Neural crest cell (in vitro differentiated cells): Measurements from ENCODE around the gene ABI1. TPM values are rescaled to one million over a fixed set of nuclear protein-coding genes. Genes with fewer than 3 reads are reported as not detected.
A peak's percentile ranks its signal among the peaks of the same experiment; 100 is the strongest.

Experiments used
- DNase-seq: peaks from one replicate; pipeline ENCODE4 v3.0.0; 2021; ENCODE audit warnings: low read depth, mixed read lengths, low spot score
- H3K27ac Mint-ChIP-seq: one replicate; pipeline ENCODE4 v1.8.0; 2021; ENCODE audit warnings: mild to moderate bottlenecking, mixed read lengths; ENCODE audit not compliant: unreplicated experiment
- H3K27me3 Mint-ChIP-seq: 2 replicates; pipeline ENCODE4 v1.8.0; 2021; ENCODE audit warnings: low read depth, mild to moderate bottlenecking, mixed read lengths
- H3K36me3 Mint-ChIP-seq: 2 replicates; pipeline ENCODE4 v1.8.0; 2021; ENCODE audit warnings: low read depth, mild to moderate bottlenecking, mixed read lengths
- H3K4me1 Mint-ChIP-seq: 2 replicates; pipeline ENCODE4 v1.8.0; 2021; ENCODE audit warnings: mixed read lengths
- H3K4me3 Mint-ChIP-seq: one replicate; pipeline ENCODE4 v1.8.0; 2021; ENCODE audit warnings: mild to moderate bottlenecking, mixed read lengths
- H3K9me3 Mint-ChIP-seq: 2 replicates; pipeline ENCODE4 v1.8.0; 2021; ENCODE audit warnings: mixed read lengths
- total RNA-seq: library from RNA; stranded (reverse); gene quantifications from 2 replicates; pipeline ENCODE4 v1.2.1, GENCODE V29; 2021
- TF ChIP-seq, protein P1 (sequence below): fragments of 200-600 bp; sonication (generic); conservative IDR thresholded peaks from 2 replicates; pipeline ENCODE4 v1.5.0; 2021; ENCODE audit warnings: antibody characterized with exemption, mild to moderate bottlenecking

Gene ABI1
- total RNA-seq, 1 donor from 2014 or later, result 27.6 TPM

DNA sequence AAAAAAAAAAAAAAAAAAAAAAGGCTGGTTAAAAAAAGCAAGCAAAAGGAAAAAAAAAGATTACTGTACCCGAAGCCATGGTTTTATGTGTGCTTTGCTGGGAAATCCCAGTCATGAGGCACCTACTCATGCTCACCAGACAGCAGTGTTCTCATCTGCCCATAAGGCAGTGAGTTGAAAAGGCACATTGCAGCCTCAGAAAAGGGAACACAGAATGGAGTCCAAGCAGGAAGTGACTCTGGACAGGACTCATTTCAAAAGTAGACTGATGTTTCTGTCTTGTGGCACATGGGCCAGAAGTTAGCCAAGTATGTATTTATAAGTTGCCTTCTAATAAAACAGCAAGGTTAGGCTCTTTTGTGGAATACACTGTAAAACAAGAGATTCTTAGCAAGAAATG, 123.0 kb downstream of the ABI1 start:
- Mint-ChIP-seq H3K27ac (no peak overlapping the region), H3K27me3 (no peaks in the 10 kb centered on the region), H3K36me3 (peaks cover 18% of the 10 kb centered on the region), H3K4me1 (peaks cover 17% of the 10 kb centered on the region), H3K9me3 (no peaks in the 10 kb centered on the region), H3K4me3 (no peak overlapping the region)
- TF ChIP-seq, protein P1, sequence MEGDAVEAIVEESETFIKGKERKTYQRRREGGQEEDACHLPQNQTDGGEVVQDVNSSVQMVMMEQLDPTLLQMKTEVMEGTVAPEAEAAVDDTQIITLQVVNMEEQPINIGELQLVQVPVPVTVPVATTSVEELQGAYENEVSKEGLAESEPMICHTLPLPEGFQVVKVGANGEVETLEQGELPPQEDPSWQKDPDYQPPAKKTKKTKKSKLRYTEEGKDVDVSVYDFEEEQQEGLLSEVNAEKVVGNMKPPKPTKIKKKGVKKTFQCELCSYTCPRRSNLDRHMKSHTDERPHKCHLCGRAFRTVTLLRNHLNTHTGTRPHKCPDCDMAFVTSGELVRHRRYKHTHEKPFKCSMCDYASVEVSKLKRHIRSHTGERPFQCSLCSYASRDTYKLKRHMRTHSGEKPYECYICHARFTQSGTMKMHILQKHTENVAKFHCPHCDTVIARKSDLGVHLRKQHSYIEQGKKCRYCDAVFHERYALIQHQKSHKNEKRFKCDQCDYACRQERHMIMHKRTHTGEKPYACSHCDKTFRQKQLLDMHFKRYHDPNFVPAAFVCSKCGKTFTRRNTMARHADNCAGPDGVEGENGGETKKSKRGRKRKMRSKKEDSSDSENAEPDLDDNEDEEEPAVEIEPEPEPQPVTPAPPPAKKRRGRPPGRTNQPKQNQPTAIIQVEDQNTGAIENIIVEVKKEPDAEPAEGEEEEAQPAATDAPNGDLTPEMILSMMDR, result no peak
- DNase-seq, result no peak

DNA sequence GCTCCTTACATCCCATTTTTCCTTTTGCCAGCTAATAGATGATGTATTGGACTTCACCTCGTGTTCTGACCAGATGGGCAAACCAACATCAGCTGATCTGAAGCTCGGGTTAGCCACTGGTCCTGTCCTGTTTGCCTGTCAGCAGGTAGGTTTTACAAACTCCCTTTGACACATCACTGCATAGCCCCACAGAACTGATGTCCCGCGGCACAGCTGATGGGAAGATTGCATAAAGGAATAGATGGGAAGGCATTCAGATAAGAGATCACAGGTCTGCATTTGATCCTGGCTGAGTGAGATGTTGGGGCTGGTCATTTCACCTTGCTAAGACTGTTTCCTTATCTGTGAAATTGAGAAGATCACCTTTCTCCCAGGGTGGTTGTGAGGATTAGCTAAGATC, 125.3 kb downstream of the ABI1 start:
- H3K36me3 Mint-ChIP-seq, result peaks cover 9% of the 10 kb centered on the region
- H3K27ac Mint-ChIP-seq, result no peak overlapping the region
- H3K27me3 Mint-ChIP-seq, result no peaks in the 10 kb centered on the region
- no peak overlapping the region for H3K4me3 Mint-ChIP-seq
- DNase-seq, result no peak
- TF ChIP-seq, protein P1, result no peak
- H3K9me3 Mint-ChIP-seq, result no peaks in the 10 kb centered on the region
- peaks cover 17% of the 10 kb centered on the region for H3K4me1 Mint-ChIP-seq

DNA sequence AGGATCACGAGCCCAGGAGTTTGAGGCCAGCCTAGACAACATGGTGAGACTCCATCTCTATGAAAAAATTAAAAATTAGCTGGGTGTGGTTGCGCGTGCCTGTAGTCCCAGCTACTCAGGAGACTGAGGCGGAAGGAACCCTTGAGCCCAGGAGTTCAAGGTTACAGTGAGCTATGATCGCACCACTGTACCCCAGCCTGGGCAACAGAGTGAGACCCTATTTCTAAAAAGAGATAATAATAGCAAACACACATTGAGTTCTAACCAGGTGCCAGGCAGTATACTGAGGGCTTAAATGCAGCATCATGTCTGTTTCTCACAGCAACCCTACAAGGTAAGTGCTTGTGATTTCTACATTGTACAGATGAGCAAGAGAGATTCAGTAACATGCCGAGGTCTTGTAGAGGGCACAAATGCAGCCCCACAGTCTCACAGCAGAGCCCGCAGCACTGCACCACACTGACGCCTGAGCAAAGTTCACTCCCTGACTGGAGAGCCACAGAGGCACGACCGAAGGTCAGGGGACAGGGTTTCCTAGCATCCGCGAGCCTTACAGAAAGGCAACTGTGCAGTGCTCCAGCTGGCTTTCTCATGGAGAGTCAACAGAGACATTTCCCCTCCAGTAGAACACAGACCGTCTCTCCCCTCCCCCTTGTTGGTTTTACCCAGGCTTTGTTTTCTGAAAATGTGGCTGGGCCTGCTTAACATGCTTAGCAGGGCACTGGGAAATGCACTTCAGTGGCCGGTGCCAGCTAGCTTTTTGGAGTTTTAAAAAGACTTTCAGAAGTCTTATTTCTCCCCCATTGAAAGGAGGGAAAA, 126.8 kb downstream of the ABI1 start:
- peaks cover 17% of the 10 kb centered on the region for H3K4me1 Mint-ChIP-seq
- peak overlapping the region; percentile 96 for H3K27ac Mint-ChIP-seq
- TF ChIP-seq, protein P1, result no peak
- no peak overlapping the region for H3K4me3 Mint-ChIP-seq
- DNase-seq, result peak; percentile 14
- H3K36me3 Mint-ChIP-seq, result peaks cover 6% of the 10 kb centered on the region
- H3K9me3 Mint-ChIP-seq, result no peaks in the 10 kb centered on the region
- no peaks in the 10 kb centered on the region for H3K27me3 Mint-ChIP-seq

DNA sequence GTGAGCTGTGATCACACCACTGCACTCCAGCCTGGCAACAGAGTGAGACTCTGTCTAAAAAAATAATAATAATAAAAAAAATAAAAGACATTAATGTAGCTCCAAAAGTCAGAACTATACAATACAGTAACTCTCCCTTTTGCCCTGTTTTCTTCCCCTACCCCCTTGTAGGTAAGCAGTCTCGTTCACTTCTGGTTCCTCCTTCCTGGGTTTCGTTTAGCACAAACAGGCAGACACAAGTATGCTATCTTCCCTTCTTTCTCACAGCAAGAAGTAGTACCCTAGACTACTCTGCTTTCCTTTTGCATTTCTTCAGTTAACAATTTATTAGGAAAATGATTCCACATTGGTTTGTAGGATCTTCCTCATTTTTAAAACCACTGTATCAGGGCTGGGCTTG, 130.2 kb downstream of the ABI1 start:
- no peaks in the 10 kb centered on the region for H3K9me3 Mint-ChIP-seq
- peaks cover 17% of the 10 kb centered on the region for H3K4me1 Mint-ChIP-seq
- H3K27ac Mint-ChIP-seq, result no peak overlapping the region
- no peak for DNase-seq
- no peaks in the 10 kb centered on the region for H3K27me3 Mint-ChIP-seq
- TF ChIP-seq, protein P1, result no peak
- no peak overlapping the region for H3K4me3 Mint-ChIP-seq
- H3K36me3 Mint-ChIP-seq, result peaks cover 7% of the 10 kb centered on the region

DNA sequence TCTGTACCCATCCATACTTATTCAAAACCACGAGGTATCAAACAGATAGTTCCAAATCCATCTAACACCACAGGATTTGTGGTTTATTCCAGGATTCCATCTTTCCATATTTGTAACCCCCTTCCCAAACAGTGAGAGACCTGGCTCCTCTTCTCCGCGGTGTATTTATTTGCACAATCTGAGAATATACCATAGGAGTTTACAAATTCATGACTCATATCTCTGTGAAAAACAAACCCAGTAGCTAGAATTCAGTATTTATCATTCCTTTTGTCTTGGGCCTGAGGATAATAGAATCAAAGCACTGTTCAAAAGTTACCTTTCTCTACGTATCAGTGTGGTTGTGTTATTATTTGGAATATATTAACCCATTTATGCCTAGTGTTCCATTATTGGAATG, 131.4 kb downstream of the ABI1 start:
- Mint-ChIP-seq H3K9me3 (no peaks in the 10 kb centered on the region), H3K4me1 (peaks cover 12% of the 10 kb centered on the region), H3K36me3 (peaks cover 4% of the 10 kb centered on the region), H3K27ac (no peak overlapping the region), H3K27me3 (no peaks in the 10 kb centered on the region), H3K4me3 (no peak overlapping the region)
- TF ChIP-seq, protein P1, result no peak
- no peak for DNase-seq
